SK-N-SH (cell line): Measurements from ENCODE around the gene FAM151B. TPM values are rescaled to one million over a fixed set of nuclear protein-coding genes. Genes with fewer than 3 reads are reported as not detected.
A peak's percentile ranks its signal among the peaks of the same experiment; 100 is the strongest.

Experiments used
- CTCF ChIA-PET: fragments of 300-600, 350-600 bp; formaldehyde crosslinking; extraction: SDS; loops from one replicate; lab custom pipeline; 2021; lab: Yijun Ruan, JAX
- POLR2A ChIA-PET: fragments of 350-600 bp; sonication (Branson Sonifier 250); formaldehyde crosslinking; extraction: SDS; loops from one replicate; lab custom pipeline; 2020; ENCODE audit warnings: antibody characterized with exemption, inconsistent platforms; lab: Yijun Ruan, JAX
- DNase-seq: peaks from one replicate; pipeline ENCODE4 v3.0.0; 2012
- H2AFZ ChIP-seq: fragments of 200-600 bp; sonication (generic); 2 replicates; pipeline ENCODE4 v1.8.1; 2016; ENCODE audit warnings: antibody characterized with exemption, mild to moderate bottlenecking, low read depth
- H3F3A ChIP-seq: fragments of 200-600 bp; sonication (generic); replicated peaks from 2 replicates; pipeline ENCODE3; 2016; ENCODE audit warnings: antibody characterized with exemption, mild to moderate bottlenecking; ENCODE audit not compliant: insufficient read depth
- H3K27ac ChIP-seq, 2 experiments: fragments of 200-500 bp in 1 of 2; fragments of 200-600 bp in 1 of 2; sonication (Bioruptor generic) in 1 of 2; sonication (generic), shearing (Covaris generic) in 1 of 2; 2 replicates each; pipeline versions ENCODE4 v1.5.1 to v1.6.1; 2014 to 2016; ENCODE audit warnings: low read depth in 2 of 2, inconsistent platforms in 1 of 2, low read length in 1 of 2, mild to moderate bottlenecking in 1 of 2, mixed read lengths in 1 of 2
- H3K27me3 ChIP-seq: fragments of 200-600 bp; sonication (generic), shearing (Covaris generic); 2 replicates; pipeline ENCODE4 v1.6.1; 2016; ENCODE audit warnings: mixed run types; ENCODE audit not compliant: insufficient read depth
- H3K36me3 ChIP-seq, 2 experiments: fragments of 200-500 bp in 1 of 2; fragments of 200-600 bp in 1 of 2; sonication (Bioruptor generic) in 1 of 2; sonication (generic) in 1 of 2; replicated peaks in 1 of 2; 2 replicates each; pipeline versions ENCODE3 to v1.5.1; 2014 to 2016; ENCODE audit warnings: low read length in 1 of 2, mild to moderate bottlenecking in 1 of 2; ENCODE audit not compliant: insufficient read depth in 2 of 2, control insufficient read depth in 1 of 2
- H3K4me1 ChIP-seq, 2 experiments: fragments of 200-500 bp in 1 of 2; fragments of 200-600 bp in 1 of 2; sonication (Bioruptor generic) in 1 of 2; sonication (generic), shearing (Covaris generic) in 1 of 2; 2 replicates each; pipeline versions ENCODE4 v1.5.1 to v1.6.1; 2014 to 2016; ENCODE audit warnings: low read depth in 1 of 2, low read length in 1 of 2, mixed run types in 1 of 2; ENCODE audit not compliant: insufficient read depth in 2 of 2, control insufficient read depth in 1 of 2
- H3K4me2 ChIP-seq: fragments of 200-600 bp; sonication (generic), shearing (Covaris generic); 2 replicates; pipeline ENCODE4 v1.6.1; 2017; ENCODE audit warnings: mixed run types
- H3K4me3 ChIP-seq, 2 experiments: fragments of 200-500 bp in 1 of 2; fragments of 200-600 bp in 1 of 2; sonication (Bioruptor generic) in 1 of 2; sonication (generic), shearing (Covaris generic) in 1 of 2; 2 replicates each; pipeline versions ENCODE4 v1.5.1 to v1.8.1; 2014 to 2016; ENCODE audit warnings: low read depth in 2 of 2, inconsistent platforms in 1 of 2, low read length in 1 of 2, mild to moderate bottlenecking in 1 of 2, mixed read lengths in 1 of 2, moderate library complexity in 1 of 2
- H3K79me2 ChIP-seq: fragments of 200-600 bp; sonication (generic); 2 replicates; pipeline ENCODE4 v1.8.1; 2017; ENCODE audit warnings: mild to moderate bottlenecking; ENCODE audit not compliant: insufficient read depth
- H3K9ac ChIP-seq: fragments of 200-600 bp; sonication (generic); 2 replicates; pipeline ENCODE4 v1.6.1; 2017; ENCODE audit warnings: mixed run types
- H3K9me2 ChIP-seq: fragments of 200-600 bp; sonication (generic); 2 replicates; pipeline ENCODE4 v1.6.1; 2017; ENCODE audit warnings: mixed run types
- H3K9me3 ChIP-seq: fragments of 200-600 bp; sonication (generic); 2 replicates; pipeline ENCODE4 v1.6.1; 2017; ENCODE audit warnings: mixed run types, mild to moderate bottlenecking, moderate library complexity
- H4K20me1 ChIP-seq: fragments of 200-600 bp; sonication (generic); 2 replicates; pipeline ENCODE4 v1.6.1; 2017; ENCODE audit warnings: mild to moderate bottlenecking, mixed run types; ENCODE audit not compliant: insufficient read depth
- EP300 ChIP-seq, 2 experiments: IDR thresholded peaks; 2 replicates each; pipeline versions ENCODE4 v1.4.0 to v1.6.1; 2012; ENCODE audit warnings: borderline replicate concordance in 1 of 2, low read depth in 1 of 2, low read length in 1 of 2
- EZH2phosphoT487 ChIP-seq: fragments of 200-600 bp; sonication (generic); IDR thresholded peaks from 2 replicates; pipeline ENCODE4 v1.6.1; 2017; ENCODE audit warnings: low read depth, mixed run types, mild to moderate bottlenecking, antibody characterized with exemption, moderate library complexity, borderline replicate concordance
- FOXM1 ChIP-seq: IDR thresholded peaks from 2 replicates; pipeline ENCODE4 v1.4.0; 2012; ENCODE audit warnings: low read depth, mild to moderate bottlenecking
- GATA2 ChIP-seq: sonication (generic); formaldehyde crosslinking; IDR thresholded peaks from 2 replicates; pipeline ENCODE4 v1.5.0; 2020; ENCODE audit warnings: mild to moderate bottlenecking, missing genetic modification reagents
- REST ChIP-seq: IDR thresholded peaks from 2 replicates; pipeline ENCODE4 v1.6.1; 2012; ENCODE audit warnings: mild to moderate bottlenecking, low read depth, low read length, moderate library complexity
- USF1 ChIP-seq: IDR thresholded peaks from 2 replicates; pipeline ENCODE4 v1.4.0; 2012; ENCODE audit warnings: low read depth, borderline replicate concordance
- WGBS: methylation state at CpG from one replicate; pipeline ENCODE4 v1.1.6; 2017; ENCODE audit warnings: low lambda C conversion rate; 5-methylcytosine and 5-hydroxymethylcytosine counted together
- polyA plus RNA-seq, 3 experiments: library from polyadenylated mRNA; depleted of rRNA; stranded (reverse); fragments of >200 nt; gene quantifications; 2 replicates each; pipeline ENCODE4 v1.2.3, GENCODE V29; 2012

The FAM151B gene
- polyA plus RNA-seq, 1 of the 3 experiments (the other 2 are of a cell fraction): 1.2 TPM

- Histone ChIP-seq H3K4me2 (peak overlapping the region; percentile 86), H3K79me2 (no peaks in the 10 kb centered on the region; the same call in 1 of the 2 replicates), H3K9me2 (no peaks in the 10 kb centered on the region), H4K20me1 (no peaks in the 10 kb centered on the region), H3K4me1 (no peaks in the 10 kb centered on the region; a peak in 3 of 4 replicates), H3K27me3 (no peaks in the 10 kb centered on the region), H3K9me3 (peaks cover 13% of the 10 kb centered on the region; the same call in 1 of the 2 replicates), H2AFZ (peak overlapping the region; percentile 86), H3K9ac (peak overlapping the region; percentile 71), H3K36me3 (peaks cover 0 to 25% of the 10 kb centered on the region in 2 experiments), H3F3A (peaks cover 9% of the 10 kb centered on the region), H3K27ac (peak overlapping the region; percentile 68 to 84), H3K4me3 (peak overlapping the region; percentile 62 to 92)
- POLR2A ChIA-PET: interaction anchor here (1.4 kb wide), 1 partner anchor 78 kb away, joined by 3 read pairs; no protein-coding TSS in a partner anchor
- WGBS: 47% methylated on average over 18 of the region's 18 CpGs
- CTCF ChIA-PET: interaction anchor here (0.6 to 1.3 kb wide), 5 partner anchors 20 to 1610 kb away, joined by 3 read pairs; no protein-coding TSS in a partner anchor
- no peak for DNase-seq
- TF ChIP-seq EZH2phosphoT487 (no peak), USF1 (no peak), GATA2 (CRISPR knock-in tag) (0 out of 2 replicates have a peak, but pooled peaks have one; percentile 46)
Observed at GRCh38 chr5:80487444-80487828, 464 bp upstream of the FAM151B start.

GRCh38 chr5:80491296-80491695 lies 3.4 kb downstream of the FAM151B start:
- no peaks in the 10 kb centered on the region; a peak in 3 of 4 replicates for H3K4me1 ChIP-seq
- ChIA-PET POLR2A (no interaction called here), CTCF (no interaction called here)
- no peaks in the 10 kb centered on the region for H3K27me3 ChIP-seq
- no peak overlapping the region for H2AFZ ChIP-seq
- no peak for DNase-seq
- 90% methylated on average over 3 of the region's 3 CpGs for WGBS
- H4K20me1 ChIP-seq: no peaks in the 10 kb centered on the region
- no peaks in the 10 kb centered on the region for H3K9me2 ChIP-seq
- no peak overlapping the region for H3K9ac ChIP-seq
- TF ChIP-seq REST (no peak), FOXM1 (no peak), EP300 (IDR thresholded peaks at IDR 0.05; ENCODE audit: borderline replicate concordance in 1 of 2, low read depth in 1 of 2, low read length in 1 of 2) (no peak), USF1 (no peak)
- H3K36me3 ChIP-seq: no peaks in the 10 kb centered on the region
- H3K27ac ChIP-seq: no peak overlapping the region
- no peaks in the 10 kb centered on the region; the same call in 1 of the 2 replicates for H3K9me3 ChIP-seq
- H3K4me2 ChIP-seq: no peak overlapping the region
- no peaks in the 10 kb centered on the region; the same call in 1 of the 2 replicates for H3K79me2 ChIP-seq
- no peak overlapping the region for H3K4me3 ChIP-seq
- peaks cover 9% of the 10 kb centered on the region for H3F3A ChIP-seq
